ENCODE results near the gene GALNT13. TPM values are rescaled to one million over a fixed set of nuclear protein-coding genes. Genes with fewer than 3 reads are reported as not detected.

Gene GALNT13
- total and polyA plus RNA-seq, 2 of the 13 experiments (the other 11 are each of a cell fraction or from before 2014, with no cell fraction given), result 1.3 to 5.0 TPM

GRCh38 chr2:154447727-154448418 is 576.2 kb downstream of the GALNT13 start (continued):
- no peak; a peak in 1 of 4 replicates for TF ChIP-seq REST (IDR thresholded peaks at IDR 0.05; ENCODE audit: borderline replicate concordance in 1 of 2, low read depth in 1 of 2, low read length in 2 of 2)
- TF ChIP-seq ZNF407 (CRISPR knock-in tag; IDR thresholded peaks at IDR 0.05; ENCODE audit: not compliant biosample characterization), result no peak
- TF ChIP-seq ZNF430 (CRISPR knock-in tag; IDR thresholded peaks at IDR 0.05), result no peak
- no peak for TF ChIP-seq TRIM22 (IDR thresholded peaks at IDR 0.05)
- no peak for TF ChIP-seq ZNF607 (CRISPR knock-in tag; IDR thresholded peaks at IDR 0.05; ENCODE audit: borderline replicate concordance)
- TF ChIP-seq GLI4 (CRISPR knock-in tag; IDR thresholded peaks at IDR 0.05; ENCODE audit: borderline replicate concordance), result no peak
- TF ChIP-seq ZFX (CRISPR knock-in tag; IDR thresholded peaks at IDR 0.05; ENCODE audit: low read depth), result no peak
- peak; percentile 23; the same call in 1 of the 2 replicates for TF ChIP-seq GATA4 (IDR thresholded peaks at IDR 0.05; ENCODE audit: borderline replicate concordance, low read depth)
- no peak for TF ChIP-seq PHF8 (CRISPR knock-in tag; IDR thresholded peaks at IDR 0.05)
- TF ChIP-seq DMTF1 (CRISPR knock-in tag; IDR thresholded peaks at IDR 0.05), result no peak
- TF ChIP-seq ZSCAN30 (CRISPR knock-in tag; IDR thresholded peaks at IDR 0.05), result no peak
- no peak for TF ChIP-seq TGIF2 (CRISPR knock-in tag; IDR thresholded peaks at IDR 0.05)
- no peak for TF ChIP-seq KDM2A (CRISPR knock-in tag; IDR thresholded peaks at IDR 0.05; ENCODE audit: borderline replicate concordance, low read depth)
